Gastroesophageal sphincter (tissue), 3 donors: Measurements from ENCODE around the gene GNS.

ENCODE experiments used
- EP300 ChIP-seq: sonication (generic); formaldehyde crosslinking; IDR thresholded peaks from one replicate; pipeline ENCODE4 v1.6.1; 2017; ENCODE audit warnings: antibody characterized with exemption, mild to moderate bottlenecking
- TF ChIP-seq, protein P1 (sequence below), 4 experiments: fragments of 200-600 bp in 2 of 4; fragments of 450-650 bp in 2 of 4; sonication (generic) in 1 of 4; IDR thresholded peaks; one replicate each; pipeline ENCODE4 v1.5.1; 2017 to 2019; ENCODE audit warnings: antibody characterized with exemption in 4 of 4, mild to moderate bottlenecking in 2 of 4, moderate library complexity in 2 of 4

DNA sequence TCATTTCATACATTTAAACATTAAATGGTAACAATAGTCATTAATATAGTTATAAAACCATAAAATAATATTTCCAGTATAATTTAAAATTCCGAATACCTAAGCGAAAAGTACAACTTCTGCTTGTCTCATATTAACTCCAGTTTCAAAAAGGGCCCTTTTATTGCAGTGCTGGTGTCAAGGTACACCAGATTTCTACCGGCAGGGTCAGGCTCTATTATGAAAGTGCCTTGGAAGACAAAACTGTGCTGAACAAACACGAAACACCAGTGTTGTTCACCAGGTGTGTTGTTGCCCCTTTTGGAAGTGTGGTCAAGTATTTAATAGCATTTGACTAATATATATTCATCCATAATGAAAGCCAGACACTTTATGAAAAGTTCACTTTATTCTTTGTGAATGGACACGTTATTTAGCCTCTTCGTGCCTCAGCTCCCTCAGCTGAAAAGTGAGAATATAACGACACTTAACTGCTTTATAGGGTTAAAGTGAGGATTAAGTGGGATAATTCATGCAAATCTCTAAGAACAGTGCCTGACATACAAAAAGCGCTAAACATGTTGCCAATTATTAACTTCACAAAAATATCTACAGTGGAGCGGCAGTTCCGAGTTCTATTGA lies 20.3 kb upstream of the GNS start:
- TF ChIP-seq, protein P1, sequence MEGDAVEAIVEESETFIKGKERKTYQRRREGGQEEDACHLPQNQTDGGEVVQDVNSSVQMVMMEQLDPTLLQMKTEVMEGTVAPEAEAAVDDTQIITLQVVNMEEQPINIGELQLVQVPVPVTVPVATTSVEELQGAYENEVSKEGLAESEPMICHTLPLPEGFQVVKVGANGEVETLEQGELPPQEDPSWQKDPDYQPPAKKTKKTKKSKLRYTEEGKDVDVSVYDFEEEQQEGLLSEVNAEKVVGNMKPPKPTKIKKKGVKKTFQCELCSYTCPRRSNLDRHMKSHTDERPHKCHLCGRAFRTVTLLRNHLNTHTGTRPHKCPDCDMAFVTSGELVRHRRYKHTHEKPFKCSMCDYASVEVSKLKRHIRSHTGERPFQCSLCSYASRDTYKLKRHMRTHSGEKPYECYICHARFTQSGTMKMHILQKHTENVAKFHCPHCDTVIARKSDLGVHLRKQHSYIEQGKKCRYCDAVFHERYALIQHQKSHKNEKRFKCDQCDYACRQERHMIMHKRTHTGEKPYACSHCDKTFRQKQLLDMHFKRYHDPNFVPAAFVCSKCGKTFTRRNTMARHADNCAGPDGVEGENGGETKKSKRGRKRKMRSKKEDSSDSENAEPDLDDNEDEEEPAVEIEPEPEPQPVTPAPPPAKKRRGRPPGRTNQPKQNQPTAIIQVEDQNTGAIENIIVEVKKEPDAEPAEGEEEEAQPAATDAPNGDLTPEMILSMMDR (IDR thresholded peaks at IDR 0.05): no peak
- no peak for TF ChIP-seq EP300
